Esophagus muscularis mucosa (tissue), 3 donors: ENCODE data around the gene TACR2.

Source experiments
- CTCF ChIP-seq, 3 experiments: fragments of 200-600 bp in 2 of 3; fragments of 450-650 bp in 1 of 3; sonication (generic) in 2 of 3; IDR thresholded peaks; one replicate each; pipeline ENCODE4 v1.5.1; 2017 to 2019; ENCODE audit warnings: antibody characterized with exemption in 3 of 3, mild to moderate bottlenecking in 2 of 3, moderate library complexity in 1 of 3
- EP300 ChIP-seq: sonication (generic); formaldehyde crosslinking; IDR thresholded peaks from one replicate; pipeline ENCODE4 v1.6.1; 2017; ENCODE audit warnings: antibody characterized with exemption

GRCh38 chr10:69422676-69423075, 6.0 kb upstream of the TACR2 start:
- TF ChIP-seq CTCF (IDR thresholded peaks at IDR 0.05) (no peak), EP300 (no peak)
